SK-N-SH treated with all-trans-retinoic acid at 6 μM for 48 hours (cell line): ENCODE data around the gene FAM184B.

Source experiments
- ATAC-seq: fragments of 200-7000 bp; cut with Tn5 transposase; 3 replicates; pipeline ENCODE4 v1.9.1; 2020; ENCODE audit warnings: mild to moderate bottlenecking, moderate library complexity
- ARNTL ChIP-seq: fragments of 450-650 bp; formaldehyde crosslinking; IDR thresholded peaks from 2 replicates; pipeline ENCODE4 v1.5.0; 2020; ENCODE audit warnings: low read depth, mild to moderate bottlenecking, moderate library complexity, borderline replicate concordance
- BACH2 ChIP-seq: fragments of 250-450 bp; sonication (Bioruptor Pico); IDR thresholded peaks from 2 replicates; pipeline ENCODE4 v1.9.0; 2021; ENCODE audit warnings: mild to moderate bottlenecking, borderline replicate concordance
- CREB5 ChIP-seq: fragments of 250-450 bp; sonication (Bioruptor Pico); IDR thresholded peaks from 2 replicates; pipeline ENCODE4 v1.5.1; 2020; ENCODE audit warnings: low read depth, mild to moderate bottlenecking, moderate library complexity
- CSDC2 ChIP-seq: fragments of 250-450 bp; sonication (Bioruptor Pico); IDR thresholded peaks from 2 replicates; pipeline ENCODE4 v1.5.0; 2020; ENCODE audit warnings: mild to moderate bottlenecking, moderate library complexity
- CSRNP3 ChIP-seq: fragments of 250-450 bp; sonication (Bioruptor Pico); IDR thresholded peaks from 2 replicates; pipeline ENCODE4 v1.5.1; 2021; ENCODE audit warnings: mild to moderate bottlenecking, moderate library complexity
- ESRRG ChIP-seq: fragments of 250-450 bp; sonication (Bioruptor Pico); IDR thresholded peaks from 2 replicates; pipeline ENCODE4 v1.6.1; 2021; ENCODE audit warnings: mild to moderate bottlenecking
- GLIS3 ChIP-seq: fragments of 250-450 bp; sonication (Bioruptor Pico); IDR thresholded peaks from 2 replicates; pipeline ENCODE4 v1.5.0; 2020; ENCODE audit warnings: mild to moderate bottlenecking, moderate library complexity
- ISL1 ChIP-seq: fragments of 250-450 bp; sonication (Bioruptor Pico); IDR thresholded peaks from 2 replicates; pipeline ENCODE4 v2.1.2; 2022; ENCODE audit warnings: mild to moderate bottlenecking, moderate library complexity
- OSR1 ChIP-seq: fragments of 250-450 bp; sonication (Bioruptor Pico); IDR thresholded peaks from 2 replicates; pipeline ENCODE4 v1.8.0; 2022; ENCODE audit warnings: moderate library complexity, mild to moderate bottlenecking, inconsistent platforms
- PATZ1 ChIP-seq: fragments of 250-450 bp; sonication (Bioruptor Pico); IDR thresholded peaks from 2 replicates; pipeline ENCODE4 v1.8.0; 2020; ENCODE audit warnings: mild to moderate bottlenecking, moderate library complexity, borderline replicate concordance
- POU6F1 ChIP-seq: fragments of 250-450 bp; sonication (Bioruptor Pico); IDR thresholded peaks from 2 replicates; pipeline ENCODE4 v1.8.0; 2021; ENCODE audit warnings: low read depth, mild to moderate bottlenecking, moderate library complexity, borderline replicate concordance
- PPARA ChIP-seq: fragments of 250-450 bp; sonication (Bioruptor Pico); IDR thresholded peaks from 2 replicates; pipeline ENCODE4 v1.5.0; 2020; ENCODE audit warnings: mild to moderate bottlenecking, borderline replicate concordance
- RARB ChIP-seq: fragments of 250-450 bp; sonication (Bioruptor Pico); IDR thresholded peaks from 2 replicates; pipeline ENCODE4 v1.8.0; 2021; ENCODE audit warnings: mild to moderate bottlenecking, moderate library complexity
- SNAI2 ChIP-seq: fragments of 250-450 bp; sonication (Bioruptor Pico); IDR thresholded peaks from 2 replicates; pipeline ENCODE4 v1.5.0; 2020; ENCODE audit warnings: mild to moderate bottlenecking, moderate library complexity
- TCF4 ChIP-seq: fragments of 250-450 bp; sonication (Bioruptor Pico); IDR thresholded peaks from 2 replicates; pipeline ENCODE4 v1.8.0; 2021; ENCODE audit warnings: mild to moderate bottlenecking, moderate library complexity, borderline replicate concordance
- TOX ChIP-seq: fragments of 250-450 bp; sonication (Bioruptor Pico); IDR thresholded peaks from 2 replicates; pipeline ENCODE4 v1.8.0; 2021; ENCODE audit warnings: mild to moderate bottlenecking, moderate library complexity, borderline replicate concordance
- TSHZ2 ChIP-seq: fragments of 250-450 bp; sonication (Bioruptor Pico); IDR thresholded peaks from 2 replicates; pipeline ENCODE4 v1.5.0; 2020; ENCODE audit warnings: mild to moderate bottlenecking, moderate library complexity
- ZC3H10 ChIP-seq: fragments of 250-450 bp; sonication (Bioruptor Pico); IDR thresholded peaks from 2 replicates; pipeline ENCODE4 v1.5.1; 2021; ENCODE audit warnings: mild to moderate bottlenecking, moderate library complexity
- ZNF565 ChIP-seq: fragments of 450-650 bp; formaldehyde crosslinking; conservative IDR thresholded peaks from 2 replicates; pipeline ENCODE4 v1.5.0; 2020; ENCODE audit warnings: low read depth, mild to moderate bottlenecking, moderate library complexity
- ZNF70 ChIP-seq: fragments of 450-650 bp; formaldehyde crosslinking; IDR thresholded peaks from 2 replicates; pipeline ENCODE4 v1.5.0; 2020; ENCODE audit warnings: mild to moderate bottlenecking, moderate library complexity
- ZNF8 ChIP-seq: fragments of 450-650 bp; formaldehyde crosslinking; IDR thresholded peaks from 2 replicates; pipeline ENCODE4 v1.5.0; 2020; ENCODE audit warnings: mild to moderate bottlenecking, moderate library complexity

Gene FAM184B

GRCh38 chr4:17760626-17761025 is 20.8 kb downstream of the FAM184B start:
- no peak for ATAC-seq
- no peak for TF ChIP-seq BACH2 (CRISPR knock-in tag)
- TF ChIP-seq TOX (CRISPR knock-in tag) = no peak
- no peak for TF ChIP-seq PATZ1 (CRISPR knock-in tag)
- no peak for TF ChIP-seq ZNF565 (CRISPR knock-in tag)
- TF ChIP-seq POU6F1 = no peak
- TF ChIP-seq ZNF70 (CRISPR knock-in tag) = no peak
- no peak for TF ChIP-seq OSR1 (CRISPR knock-in tag)
- no peak for TF ChIP-seq ESRRG (CRISPR knock-in tag)
- TF ChIP-seq ZC3H10 (CRISPR knock-in tag) = no peak
- TF ChIP-seq CSRNP3 = no peak
- no peak for TF ChIP-seq PPARA (CRISPR knock-in tag)

GRCh38 chr4:17758485-17758884 is 22.9 kb downstream of the FAM184B start:
- ATAC-seq = no peak
- TF ChIP-seq ZNF565 (CRISPR knock-in tag) = no peak
- TF ChIP-seq PPARA (CRISPR knock-in tag) = no peak
- TF ChIP-seq CSDC2 (CRISPR knock-in tag) = no peak
- TF ChIP-seq CSRNP3 = no peak
- TF ChIP-seq GLIS3 (CRISPR knock-in tag) = no peak
- no peak for TF ChIP-seq ZC3H10 (CRISPR knock-in tag)
- TF ChIP-seq RARB (CRISPR knock-in tag) = no peak
- no peak for TF ChIP-seq TOX (CRISPR knock-in tag)
- no peak for TF ChIP-seq ISL1 (CRISPR knock-in tag)
- no peak for TF ChIP-seq PATZ1 (CRISPR knock-in tag)
- TF ChIP-seq ARNTL (CRISPR knock-in tag) = no peak

GRCh38 chr4:17757621-17758020 is 23.8 kb downstream of the FAM184B start:
- ATAC-seq = no peak
- no peak for TF ChIP-seq TSHZ2 (CRISPR knock-in tag)
- TF ChIP-seq SNAI2 (CRISPR knock-in tag) = no peak
- no peak for TF ChIP-seq TCF4 (CRISPR knock-in tag)
- no peak for TF ChIP-seq BACH2 (CRISPR knock-in tag)
- TF ChIP-seq PATZ1 (CRISPR knock-in tag) = no peak
- no peak for TF ChIP-seq CSDC2 (CRISPR knock-in tag)
- TF ChIP-seq PPARA (CRISPR knock-in tag) = no peak
- TF ChIP-seq CREB5 (CRISPR knock-in tag) = no peak
- TF ChIP-seq ISL1 (CRISPR knock-in tag) = no peak
- TF ChIP-seq ESRRG (CRISPR knock-in tag) = no peak
- no peak for TF ChIP-seq OSR1 (CRISPR knock-in tag)
- TF ChIP-seq ZC3H10 (CRISPR knock-in tag) = no peak
- no peak for TF ChIP-seq ZNF8 (CRISPR knock-in tag)
- no peak for TF ChIP-seq RARB (CRISPR knock-in tag)
